HCT116 (cell line): Measurements from ENCODE around the gene ACOXL. TPM values are rescaled to one million over a fixed set of nuclear protein-coding genes. Genes with fewer than 3 reads are reported as not detected.

ENCODE experiments used
- ATAC-seq: fragments of 200-7000 bp; cut with Tn5 transposase; 2 replicates; pipeline ENCODE4 v1.9.1; 2020; ENCODE audit warnings: mild to moderate bottlenecking, moderate library complexity
- BruUV-seq: library from RNA; stranded (reverse); fragments of 400-500 nt; replicated peaks from 2 replicates; lab custom pipeline; 2021; lab: Mats Ljungman, UMichigan
- CTCF ChIA-PET: fragments of 300-600 bp; sonication (Branson Sonifier 250); formaldehyde crosslinking; loops from one replicate; lab custom pipeline; 2021; ENCODE audit warnings: antibody characterized with exemption; lab: Charles Lee
- POLR2A ChIA-PET: fragments of 300-600, 350-600 bp; sonication (Branson Sonifier 250); formaldehyde crosslinking; loops from one replicate; lab custom pipeline; 2021; ENCODE audit warnings: antibody characterized with exemption; lab: Charles Lee
- RAD21 ChIA-PET, 2 experiments: fragments of 300-600 bp; sonication (Branson Sonifier 250); formaldehyde crosslinking; loops; one replicate each; lab custom pipeline; 2023; ENCODE audit warnings: low total read pairs in 2 of 2; ENCODE audit not compliant: uncharacterized antibody in 2 of 2, unreplicated experiment in 2 of 2, low non-redundant PET in 1 of 2; lab: Charles Lee
- DNase-seq: peaks from one replicate; pipeline ENCODE4 v3.0.0-alpha.2; 2010; ENCODE audit warnings: low read depth, low spot score
- H2AFZ ChIP-seq: fragments of 200-600 bp; shearing (Covaris generic), sonication (generic); 2 replicates; pipeline ENCODE4 v1.6.1; 2017; ENCODE audit warnings: low read depth, mixed run types, mixed read lengths, antibody characterized with exemption, low read length; ENCODE audit not compliant: poor library complexity, severe bottlenecking
- H3K27ac ChIP-seq: 2 replicates; pipeline ENCODE4 v1.5.1; 2012; ENCODE audit warnings: low read depth, low read length
- H3K27me3 ChIP-seq: fragments of 200-600 bp; sonication (generic); 2 replicates; pipeline ENCODE4 v1.6.1; 2016; ENCODE audit warnings: mixed run types, low read length, mixed read lengths; ENCODE audit not compliant: insufficient read depth
- H3K36me3 ChIP-seq, 2 experiments: fragments of 200-500 bp in 1 of 2; fragments of 200-600 bp in 1 of 2; sonication (Bioruptor generic) in 1 of 2; sonication (generic) in 1 of 2; 2 replicates each; pipeline versions ENCODE4 v1.5.1 to v1.6.1; 2014 to 2016; ENCODE audit warnings: low read length in 2 of 2, inconsistent platforms in 1 of 2, mixed read lengths in 1 of 2, mixed run types in 1 of 2; ENCODE audit not compliant: insufficient read depth in 2 of 2, control insufficient read depth in 1 of 2
- H3K4me1 ChIP-seq, 2 experiments: fragments of 200-600 bp in 1 of 2; sonication (generic) in 1 of 2; 2 replicates each; pipeline versions ENCODE4 v1.5.1 to v1.6.1; 2012 to 2017; ENCODE audit warnings: low read length in 2 of 2, inconsistent platforms in 1 of 2, mild to moderate bottlenecking in 1 of 2, mixed read lengths in 1 of 2, mixed run types in 1 of 2, moderate library complexity in 1 of 2; ENCODE audit not compliant: insufficient read depth in 2 of 2, control insufficient read depth in 1 of 2
- H3K4me2 ChIP-seq: fragments of 200-600 bp; sonication (generic); 2 replicates; pipeline ENCODE4 v1.6.1; 2017; ENCODE audit warnings: mixed run types, low read length, mixed read lengths
- H3K4me3 ChIP-seq, 2 experiments: fragments of 200-600 bp in 1 of 2; sonication (generic) in 1 of 2; replicated peaks in 1 of 2; 2 replicates each; pipeline ENCODE4 v1.5.1; 2011 to 2016; ENCODE audit warnings: low read length in 2 of 2, control low read depth in 1 of 2, low read depth in 1 of 2, mild to moderate bottlenecking in 1 of 2, mixed read lengths in 1 of 2, mixed run types in 1 of 2
- H3K79me2 ChIP-seq: fragments of 200-600 bp; sonication (generic); 2 replicates; pipeline ENCODE4 v1.6.1; 2017; ENCODE audit warnings: mild to moderate bottlenecking, mixed run types, low read length, moderate library complexity, mixed read lengths; ENCODE audit not compliant: insufficient read depth
- H3K9ac ChIP-seq: fragments of 200-600 bp; sonication (generic); 2 replicates; pipeline ENCODE4 v1.6.1; 2016; ENCODE audit warnings: low read length, mixed read lengths
- H3K9me2 ChIP-seq: fragments of 200-600 bp; sonication (generic), shearing (Covaris generic); 2 replicates; pipeline ENCODE4 v1.6.1; 2017; ENCODE audit warnings: mixed run types, mild to moderate bottlenecking, moderate library complexity; ENCODE audit not compliant: insufficient read depth
- H3K9me3 ChIP-seq, 2 experiments: fragments of 200-500 bp in 1 of 2; fragments of 200-600 bp in 1 of 2; sonication (Bioruptor generic) in 1 of 2; sonication (generic) in 1 of 2; 2 replicates each; pipeline ENCODE4 v1.6.1; 2014 to 2017; ENCODE audit warnings: low read length in 2 of 2, mixed read lengths in 2 of 2, inconsistent platforms in 1 of 2, low read depth in 1 of 2, mild to moderate bottlenecking in 1 of 2, mixed run types in 1 of 2, moderate library complexity in 1 of 2; ENCODE audit not compliant: control insufficient read depth in 1 of 2, insufficient read depth in 1 of 2
- H4K20me1 ChIP-seq: fragments of 200-600 bp; sonication (generic), shearing (Covaris generic); 2 replicates; pipeline ENCODE4 v1.6.1; 2017; ENCODE audit warnings: mixed run types, mild to moderate bottlenecking, moderate library complexity; ENCODE audit not compliant: insufficient read depth
- ATF3 ChIP-seq: IDR thresholded peaks from 2 replicates; pipeline ENCODE4 v1.6.1; 2012
- CBX3 ChIP-seq: IDR thresholded peaks from 2 replicates; pipeline ENCODE4 v1.6.1; 2012; ENCODE audit warnings: low read depth
- EZH2phosphoT487 ChIP-seq: fragments of 200-600 bp; IDR thresholded peaks from 2 replicates; pipeline ENCODE4 v1.6.1; 2018; ENCODE audit warnings: antibody characterized with exemption, borderline replicate concordance
- FOSL1 ChIP-seq: IDR thresholded peaks from 2 replicates; pipeline ENCODE4 v1.6.1; 2012; ENCODE audit warnings: low read depth
- JUND ChIP-seq: IDR thresholded peaks from 2 replicates; pipeline ENCODE4 v1.6.1; 2012
- RAD21 ChIP-seq: IDR thresholded peaks from 2 replicates; pipeline ENCODE4 v1.6.1; 2012; ENCODE audit warnings: low read depth, mild to moderate bottlenecking
- SIN3A ChIP-seq: IDR thresholded peaks from 2 replicates; pipeline ENCODE4 v1.6.1; 2012; ENCODE audit warnings: low read depth
- SP1 ChIP-seq: IDR thresholded peaks from 2 replicates; pipeline ENCODE4 v1.6.1; 2012; ENCODE audit warnings: low read depth
- YY1 ChIP-seq: IDR thresholded peaks from 2 replicates; pipeline ENCODE4 v1.6.1; 2011; ENCODE audit warnings: low read length, low read depth, moderate library complexity, mild to moderate bottlenecking; ENCODE audit not compliant: insufficient replicate concordance; ENCODE audit errors: extremely low read depth
- ZFX ChIP-seq: fragments of 450-650 bp; IDR thresholded peaks from 2 replicates; pipeline ENCODE4 v1.6.1; 2017
- intact Hi-C: fragments of 100-400 bp; cut with micrococcal nuclease; formaldehyde crosslinking; loops from 2 replicates; pipeline ENCODE4 v1.10.0; 2022
- total RNA-seq: library from RNA; stranded (reverse); gene quantifications from one replicate; pipeline ENCODE4 v1.2.1, GENCODE V29; 2021; ENCODE audit not compliant: unreplicated experiment
- TF ChIP-seq, protein P1 (sequence below): IDR thresholded peaks from 2 replicates; pipeline ENCODE4 v1.6.1; 2012; ENCODE audit warnings: low read depth

Gene ACOXL
- total RNA-seq, 1 experiment from 2014 or later: 5.5 TPM

GRCh38 chr2:110774701-110775100 lies 42.3 kb downstream of the ACOXL start:
- H3K79me2 ChIP-seq: no peaks in the 10 kb centered on the region
- H3K27me3 ChIP-seq: no peaks in the 10 kb centered on the region
- POLR2A ChIA-PET: no interaction called here
- no peaks in the 10 kb centered on the region for H3K9me3 ChIP-seq
- CTCF ChIA-PET: no interaction called here
- no peak overlapping the region for H3K27ac ChIP-seq
- H3K36me3 ChIP-seq: no peaks in the 10 kb centered on the region
- H3K4me1 ChIP-seq: peaks cover 0 to 5% of the 10 kb centered on the region in 2 experiments; a peak in 1 of 4 replicates
- TF ChIP-seq RAD21 (no peak), CBX3 (no peak), YY1 (no peak), SIN3A (no peak), JUND (no peak), ZFX (no peak), SP1 (no peak), ATF3 (no peak), FOSL1 (no peak), EZH2phosphoT487 (no peak)
- TF ChIP-seq, protein P1, sequence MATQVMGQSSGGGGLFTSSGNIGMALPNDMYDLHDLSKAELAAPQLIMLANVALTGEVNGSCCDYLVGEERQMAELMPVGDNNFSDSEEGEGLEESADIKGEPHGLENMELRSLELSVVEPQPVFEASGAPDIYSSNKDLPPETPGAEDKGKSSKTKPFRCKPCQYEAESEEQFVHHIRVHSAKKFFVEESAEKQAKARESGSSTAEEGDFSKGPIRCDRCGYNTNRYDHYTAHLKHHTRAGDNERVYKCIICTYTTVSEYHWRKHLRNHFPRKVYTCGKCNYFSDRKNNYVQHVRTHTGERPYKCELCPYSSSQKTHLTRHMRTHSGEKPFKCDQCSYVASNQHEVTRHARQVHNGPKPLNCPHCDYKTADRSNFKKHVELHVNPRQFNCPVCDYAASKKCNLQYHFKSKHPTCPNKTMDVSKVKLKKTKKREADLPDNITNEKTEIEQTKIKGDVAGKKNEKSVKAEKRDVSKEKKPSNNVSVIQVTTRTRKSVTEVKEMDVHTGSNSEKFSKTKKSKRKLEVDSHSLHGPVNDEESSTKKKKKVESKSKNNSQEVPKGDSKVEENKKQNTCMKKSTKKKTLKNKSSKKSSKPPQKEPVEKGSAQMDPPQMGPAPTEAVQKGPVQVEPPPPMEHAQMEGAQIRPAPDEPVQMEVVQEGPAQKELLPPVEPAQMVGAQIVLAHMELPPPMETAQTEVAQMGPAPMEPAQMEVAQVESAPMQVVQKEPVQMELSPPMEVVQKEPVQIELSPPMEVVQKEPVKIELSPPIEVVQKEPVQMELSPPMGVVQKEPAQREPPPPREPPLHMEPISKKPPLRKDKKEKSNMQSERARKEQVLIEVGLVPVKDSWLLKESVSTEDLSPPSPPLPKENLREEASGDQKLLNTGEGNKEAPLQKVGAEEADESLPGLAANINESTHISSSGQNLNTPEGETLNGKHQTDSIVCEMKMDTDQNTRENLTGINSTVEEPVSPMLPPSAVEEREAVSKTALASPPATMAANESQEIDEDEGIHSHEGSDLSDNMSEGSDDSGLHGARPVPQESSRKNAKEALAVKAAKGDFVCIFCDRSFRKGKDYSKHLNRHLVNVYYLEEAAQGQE: no peak
- TF ChIP-seq, all 23 proteins: peak for 0
- no peak overlapping the region for H3K9ac ChIP-seq
- no peaks in the 10 kb centered on the region for H4K20me1 ChIP-seq
- BruUV-seq: no TSS peak
- ATAC-seq (no peak), DNase-seq (no peak)
- H3K4me2 ChIP-seq: no peak overlapping the region
- H3K4me3 ChIP-seq: no peak overlapping the region
- RAD21 ChIA-PET: no interaction called here
- H2AFZ ChIP-seq: no peak overlapping the region
- H3K9me2 ChIP-seq: no peaks in the 10 kb centered on the region
- intact Hi-C loops: no loop called here
